ENCODE results near the gene TRAPPC3. TPM values are rescaled to one million over a fixed set of nuclear protein-coding genes. Genes with fewer than 3 reads are reported as not detected.
A peak's percentile ranks its signal among the peaks of the same experiment; 100 is the strongest.

Gene TRAPPC3
- total RNA-seq, 1 experiment from 2014 or later = 64.6 TPM

GRCh38 chr1:36160949-36161485, 11.7 kb upstream of the TRAPPC3 start:
- Histone ChIP-seq H3K27ac (ENCODE audit: low read depth, low read length) (peak overlapping the region; percentile 64), H2AFZ (ENCODE audit: low read depth, low read length, poor library complexity, severe bottlenecking) (no peak overlapping the region), H3K4me1 (ENCODE audit: control insufficient read depth in 1 of 2, insufficient read depth in 2 of 2, low read length in 2 of 2) (peaks cover 13 to 45% of the 10 kb centered on the region in 2 experiments), H3K79me2 (ENCODE audit: insufficient read depth, low read length) (peaks cover 99% of the 10 kb centered on the region), H3K9me3 (ENCODE audit: control insufficient read depth in 1 of 2, insufficient read depth in 1 of 2, low read depth in 1 of 2, low read length in 2 of 2) (no peaks in the 10 kb centered on the region), H3K27me3 (ENCODE audit: insufficient read depth, low read length) (no peaks in the 10 kb centered on the region), H3K9ac (ENCODE audit: low read length) (peak overlapping the region; percentile 56), H3K36me3 (ENCODE audit: control insufficient read depth in 1 of 2, insufficient read depth in 2 of 2, low read length in 2 of 2) (peaks cover under 1 to 4% of the 10 kb centered on the region in 2 experiments; a peak in 1 of 4 replicates), H3K9me2 (ENCODE audit: insufficient read depth) (no peaks in the 10 kb centered on the region), H3K4me2 (ENCODE audit: low read length) (peak overlapping the region; percentile 73), H3K4me3 (replicated peaks in 1 of 2; ENCODE audit: low read depth in 1 of 2, low read length in 2 of 2) (peak overlapping the region; percentile 46 to 49), H4K20me1 (ENCODE audit: insufficient read depth) (no peaks in the 10 kb centered on the region)
- peak; percentile 55 for ATAC-seq
- no peak for DNase-seq (ENCODE audit: low read depth, low spot score)
- peak in 2 of 3 experiments; percentile 43 to 47; a peak in 5 of 6 replicates for TF ChIP-seq CTCF (IDR thresholded peaks at IDR 0.05 in 2 of 3, conservative IDR thresholded peaks at IDR 0.05 in 1 of 3; ENCODE audit: borderline replicate concordance in 1 of 3, insufficient read depth in 1 of 3, low read depth in 2 of 3, low read length in 2 of 3)
- TF ChIP-seq ZFX (IDR thresholded peaks at IDR 0.05) = 0 out of 2 replicates have a peak, but pooled peaks have one; percentile 17
- no peak for TF ChIP-seq RAD21 (IDR thresholded peaks at IDR 0.05; ENCODE audit: low read depth)
- peak; percentile 52; the same call in 1 of the 2 replicates for TF ChIP-seq POLR2AphosphoS5 (IDR thresholded peaks at IDR 0.05; ENCODE audit: low read depth, low read length)
- TF ChIP-seq POLR2A (IDR thresholded peaks at IDR 0.05; ENCODE audit: borderline replicate concordance, extremely low read depth, insufficient read depth, insufficient read length) = no peak
- TF ChIP-seq YY1 (IDR thresholded peaks at IDR 0.05; ENCODE audit: extremely low read depth, insufficient replicate concordance, low read depth, low read length) = peak; percentile 85
- no TSS peak for BruUV-seq (replicated peaks)
- intact Hi-C loops (cut with micrococcal nuclease) = no loop called here
- ChIA-PET POLR2A (interaction anchor here (1.0 to 1.3 kb wide), 3 partner anchors 11 to 228 kb away, joined by 3 to 4 read pairs (median 3); no protein-coding TSS in a partner anchor), RAD21 (ENCODE audit: low non-redundant PET in 1 of 2, low total read pairs in 2 of 2, uncharacterized antibody in 2 of 2, unreplicated experiment in 2 of 2) (interaction anchor here in 1 of 2 experiments (0.6 kb wide), 1 partner anchor 135 kb away, joined by 4 read pairs; no protein-coding TSS in a partner anchor), CTCF (interaction anchor here (0.9 to 1.3 kb wide), 2 partner anchors 11 to 32 kb away, joined by 3 to 7 read pairs; no protein-coding TSS in a partner anchor)
